Activated naive CD4-positive, alpha-beta T cell treated with Interleukin-2 at 50 U/mL for 16 hours (primary cell): ENCODE measurements around the gene CDC42EP3.
A peak's percentile ranks its signal among the peaks of the same experiment; 100 is the strongest.

Source experiments
- DNase-seq: peaks from one replicate; pipeline ENCODE4 v3.0.0-alpha.2; 2020

Gene CDC42EP3

DNA sequence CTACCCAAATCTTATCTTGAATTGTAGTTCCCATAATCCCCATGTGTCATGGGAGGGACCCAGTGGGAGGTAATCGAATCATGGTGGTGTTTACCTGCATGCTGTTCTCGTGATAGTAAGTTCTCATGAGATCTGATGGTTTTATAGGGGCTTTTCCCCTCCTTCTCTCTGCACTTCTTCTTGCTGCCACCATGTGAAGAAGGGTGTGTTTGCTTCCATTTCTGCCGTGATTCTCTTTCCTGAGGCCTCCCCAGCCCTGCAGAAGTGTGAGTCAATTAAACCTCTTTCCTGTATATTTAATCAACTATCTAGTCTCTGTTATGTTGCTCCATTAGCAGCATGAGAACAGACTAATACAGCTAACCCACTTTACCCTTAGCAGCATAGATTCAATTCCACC lies 37.6 kb downstream of the CDC42EP3 start:
- no peak for DNase-seq

DNA sequence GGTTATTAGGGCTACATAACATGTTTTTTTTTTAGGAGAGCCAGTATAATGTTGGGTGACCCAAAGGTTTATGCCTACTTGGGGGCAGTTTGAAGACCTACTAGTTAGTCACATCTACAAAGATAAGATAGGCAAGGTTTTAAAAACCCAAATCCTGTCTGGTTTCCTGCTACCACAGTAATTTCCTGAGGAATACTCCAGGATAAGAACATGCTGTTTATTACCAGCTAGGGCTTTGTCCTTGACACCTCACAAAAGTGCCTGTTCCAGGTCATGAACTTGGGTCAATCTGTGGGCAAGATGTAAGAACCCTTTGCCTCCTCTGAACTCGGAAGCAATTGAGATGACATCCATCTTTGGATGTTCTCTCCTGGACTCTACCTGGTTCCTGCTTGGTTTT lies 38.2 kb downstream of the CDC42EP3 start:
- DNase-seq, result no peak

DNA sequence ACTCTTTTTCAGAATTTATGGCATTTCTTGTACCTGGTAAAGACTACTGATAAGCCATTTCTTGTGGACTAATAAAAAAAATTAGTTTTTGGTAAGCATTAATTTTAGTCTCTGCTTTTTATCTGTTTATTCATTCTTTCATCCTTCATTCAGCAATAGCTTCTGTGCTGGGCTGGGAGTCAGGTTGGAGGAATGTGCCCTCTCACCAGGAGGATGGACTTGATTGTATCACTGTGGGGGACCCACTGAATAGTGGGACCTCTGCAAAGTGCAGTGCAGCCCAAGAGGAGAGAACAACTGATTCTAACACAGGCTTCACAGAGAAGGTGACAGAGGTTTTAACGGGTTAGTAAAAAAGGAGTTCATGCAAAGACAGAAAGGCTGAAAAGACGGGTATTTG lies 39.1 kb downstream of the CDC42EP3 start:
- no peak for DNase-seq

DNA sequence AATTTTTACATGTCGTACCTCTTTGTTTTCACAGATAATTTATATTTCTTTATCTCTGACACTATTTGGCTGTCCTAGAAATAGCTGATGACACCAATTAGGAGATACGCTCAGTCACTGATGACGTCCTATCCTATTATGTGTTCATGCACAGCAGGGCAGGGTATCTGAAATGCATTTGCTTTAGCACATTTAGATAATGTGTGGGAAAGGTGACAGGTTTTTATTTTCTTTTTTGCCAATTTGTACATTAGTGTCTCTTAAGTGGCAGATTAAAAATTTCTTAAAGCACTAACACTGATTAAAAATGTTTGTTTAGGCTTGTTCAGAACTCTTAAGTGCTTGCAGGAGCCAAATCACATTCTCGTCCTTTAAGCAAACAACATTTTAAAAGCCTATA lies 39.7 kb downstream of the CDC42EP3 start:
- no peak for DNase-seq

GRCh38 chr2:37631292-37631691 lies 40.1 kb downstream of the CDC42EP3 start:
- no peak for DNase-seq

- DNase-seq, result no peak
Observed at GRCh38 chr2:37630776-37631175, 40.7 kb downstream of the CDC42EP3 start.

DNA sequence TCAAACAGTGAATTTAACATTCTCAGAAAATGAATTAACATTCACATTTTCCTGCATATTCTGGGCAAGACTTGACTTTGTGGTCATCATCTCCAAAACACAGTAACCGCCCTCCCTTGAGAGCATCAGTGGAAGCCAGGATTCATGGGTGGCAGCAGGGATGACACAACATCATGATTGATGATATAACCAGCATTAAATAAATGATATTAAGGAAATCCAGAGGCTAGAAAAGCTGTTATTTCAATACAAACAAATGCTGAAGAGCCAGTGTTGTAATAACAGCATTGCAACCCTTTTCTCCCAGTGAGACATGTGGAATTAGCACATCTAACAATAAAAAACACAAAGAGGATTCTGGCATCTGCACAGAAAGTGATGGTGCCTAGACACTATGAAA lies 41.1 kb downstream of the CDC42EP3 start:
- DNase-seq, result no peak

DNA sequence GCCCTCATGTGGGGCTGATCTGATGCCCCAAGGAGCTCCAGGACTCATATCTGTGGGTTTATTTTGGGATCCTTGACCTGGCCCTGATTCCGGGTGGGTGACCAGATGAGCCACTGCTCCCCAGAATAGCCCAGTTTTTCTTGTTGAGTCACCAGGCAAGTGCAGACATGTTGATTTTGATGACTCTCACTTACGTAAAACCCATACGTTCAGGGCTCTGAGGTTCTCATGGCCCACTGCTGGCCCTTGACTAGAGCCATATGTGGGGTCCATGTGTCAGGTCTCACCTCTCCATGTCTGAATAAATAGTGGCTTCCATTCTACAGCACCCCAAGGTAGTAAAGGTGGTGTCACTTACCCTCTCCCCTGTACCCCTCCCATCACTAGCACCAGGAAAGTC lies 41.9 kb downstream of the CDC42EP3 start:
- no peak for DNase-seq

DNA sequence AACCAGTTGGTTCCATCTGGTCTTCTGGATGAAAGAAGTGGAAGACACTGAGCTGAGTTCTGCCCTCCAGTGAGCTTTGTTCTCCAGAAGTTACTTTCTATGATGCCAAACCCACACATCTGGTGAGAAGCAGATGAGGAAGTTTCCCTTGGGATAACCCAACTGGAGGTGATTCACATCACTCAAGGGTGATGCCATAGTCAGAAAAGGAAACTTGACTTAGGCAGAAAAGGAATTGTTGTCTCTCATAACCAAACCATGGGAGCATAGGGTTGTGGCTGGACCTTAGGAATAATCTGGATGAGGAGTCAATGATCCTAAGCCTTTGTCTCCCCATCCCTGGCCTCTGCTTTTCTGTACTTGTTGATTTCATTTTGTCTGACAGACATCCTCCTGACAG lies 43.7 kb downstream of the CDC42EP3 start:
- DNase-seq, result no peak

- DNase-seq, result peak; percentile 65
Observed at GRCh38 chr2:37625796-37626571, 45.5 kb downstream of the CDC42EP3 start.

- no peak for DNase-seq
Observed at GRCh38 chr2:37625156-37625555, 46.3 kb downstream of the CDC42EP3 start.

DNA sequence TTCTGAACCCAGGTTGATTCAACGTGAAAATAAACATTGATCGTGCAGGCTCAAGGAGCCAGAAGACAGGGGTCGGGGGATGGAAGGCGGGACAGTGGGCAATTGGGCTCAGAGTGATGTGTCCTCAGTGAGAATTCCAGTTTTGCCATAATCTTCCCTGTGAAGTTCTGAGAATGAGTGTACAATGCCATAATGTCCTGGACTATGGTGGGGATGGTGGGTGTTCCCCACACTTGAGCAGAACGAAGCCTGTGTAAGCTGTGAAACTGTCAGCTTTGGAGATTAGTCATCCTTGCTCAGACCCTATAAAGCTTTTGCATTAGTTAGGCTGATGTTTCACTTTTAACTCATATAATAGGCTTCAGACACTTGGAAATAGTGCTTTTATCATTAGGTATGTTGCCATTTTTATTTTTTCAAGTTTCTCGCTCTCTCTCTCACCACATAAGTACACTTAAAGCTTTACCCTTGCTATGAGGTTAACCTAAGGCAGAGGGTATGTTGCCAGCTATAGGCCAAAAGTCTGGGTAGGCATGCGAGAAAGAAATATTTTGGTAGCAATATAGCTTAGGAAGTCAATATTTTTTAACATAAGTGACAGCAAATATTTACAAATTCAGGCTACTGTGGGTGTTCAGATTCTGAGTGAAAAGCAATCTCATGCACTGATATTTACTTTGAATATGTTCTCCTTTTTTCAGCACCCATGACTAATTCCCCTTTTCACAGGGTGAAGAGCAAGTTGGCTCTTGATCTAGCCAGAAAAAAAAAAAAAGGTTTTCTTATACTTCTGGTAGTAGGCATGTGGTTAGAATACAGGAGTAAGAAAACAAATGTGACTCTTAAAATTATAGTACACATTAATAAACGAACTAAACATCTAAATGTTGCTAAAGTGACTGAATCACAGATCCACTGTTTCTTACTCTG lies 47.2 kb downstream of the CDC42EP3 start:
- peak; percentile 41 for DNase-seq

DNA sequence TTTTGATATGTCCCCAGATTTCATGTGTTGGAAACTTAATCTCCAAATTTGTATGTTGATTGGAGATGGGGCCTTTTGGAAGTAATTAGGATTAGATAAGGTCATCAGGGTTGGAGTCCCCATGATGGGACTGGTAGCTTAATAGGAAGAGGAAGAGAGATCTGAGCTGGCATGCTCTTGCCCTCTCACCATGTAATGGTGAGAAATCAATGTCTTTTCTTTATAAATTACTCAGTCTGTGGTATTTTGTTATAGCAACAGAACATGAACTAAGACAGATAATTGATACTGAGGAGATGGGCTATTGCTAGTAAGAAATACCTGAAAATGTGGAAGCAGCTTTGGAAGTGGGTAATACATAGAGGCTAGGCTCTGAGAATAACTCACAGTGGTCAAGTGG lies 48.0 kb downstream of the CDC42EP3 start:
- DNase-seq, result no peak

DNA sequence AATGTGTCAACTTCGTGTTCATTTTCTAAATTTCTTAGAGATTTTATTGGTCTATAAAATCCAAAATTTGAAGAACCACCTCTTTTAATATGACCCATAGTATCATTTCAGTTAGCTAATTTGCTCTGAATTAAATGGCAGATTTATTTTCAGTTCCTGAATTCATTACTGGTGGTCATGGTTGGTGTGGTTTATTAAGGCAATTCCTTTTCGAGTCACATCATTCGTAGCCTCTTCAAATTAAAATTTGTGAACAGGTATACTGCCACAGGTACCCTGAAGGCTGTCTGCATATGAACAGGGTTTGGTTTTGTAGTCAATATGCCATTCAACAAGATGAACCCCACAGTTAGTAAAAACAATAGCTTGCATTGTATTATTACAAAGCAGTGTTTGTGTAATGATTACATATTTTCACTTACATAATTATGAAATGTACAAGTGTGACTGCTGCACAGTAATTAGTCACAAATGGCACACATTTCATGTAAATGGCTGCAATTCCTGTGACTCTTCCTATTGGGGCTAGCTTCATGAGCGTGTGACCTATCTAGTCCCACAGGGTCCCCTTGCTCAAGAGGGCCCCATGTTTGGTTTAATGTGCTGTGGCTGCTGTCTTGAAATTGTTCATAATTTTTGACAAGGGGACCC lies 48.9 kb downstream of the CDC42EP3 start:
- no peak for DNase-seq

DNA sequence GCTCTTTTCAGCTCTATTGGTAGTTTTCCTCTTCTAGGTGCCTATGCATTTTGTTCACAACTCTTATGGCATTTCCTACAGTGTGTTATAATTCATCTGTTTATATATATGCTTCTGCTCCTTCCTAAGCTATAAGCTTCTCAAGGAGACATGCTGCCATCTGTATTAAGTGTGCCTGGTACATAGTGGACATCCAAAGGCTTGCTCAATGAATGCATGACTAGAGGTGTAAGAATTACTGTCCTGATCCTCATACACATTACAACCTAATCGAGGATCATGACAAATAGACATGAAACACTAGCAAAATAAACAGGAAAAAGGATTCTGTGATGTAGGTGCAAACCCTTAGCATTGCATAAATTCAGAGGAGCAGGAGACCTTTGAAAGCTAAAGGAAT lies 50.2 kb downstream of the CDC42EP3 start:
- DNase-seq, result no peak

DNA sequence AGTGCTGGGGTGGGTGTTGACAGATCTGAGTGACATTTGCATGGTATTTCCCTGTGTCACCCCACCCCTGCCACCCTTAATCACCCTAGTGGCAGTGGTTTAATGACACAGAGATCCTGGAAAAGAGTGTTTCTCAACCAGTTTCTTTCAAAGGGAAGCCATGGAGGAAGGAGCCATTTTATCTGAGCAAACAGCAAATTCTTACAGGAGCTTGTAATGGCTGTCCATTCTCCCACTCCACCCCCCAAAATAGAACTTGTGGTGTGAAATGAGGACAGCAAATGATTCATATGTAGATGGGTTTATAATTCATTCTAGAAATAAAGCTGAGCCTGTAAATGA lies 51.5 kb downstream of the CDC42EP3 start:
- no peak for DNase-seq

DNA sequence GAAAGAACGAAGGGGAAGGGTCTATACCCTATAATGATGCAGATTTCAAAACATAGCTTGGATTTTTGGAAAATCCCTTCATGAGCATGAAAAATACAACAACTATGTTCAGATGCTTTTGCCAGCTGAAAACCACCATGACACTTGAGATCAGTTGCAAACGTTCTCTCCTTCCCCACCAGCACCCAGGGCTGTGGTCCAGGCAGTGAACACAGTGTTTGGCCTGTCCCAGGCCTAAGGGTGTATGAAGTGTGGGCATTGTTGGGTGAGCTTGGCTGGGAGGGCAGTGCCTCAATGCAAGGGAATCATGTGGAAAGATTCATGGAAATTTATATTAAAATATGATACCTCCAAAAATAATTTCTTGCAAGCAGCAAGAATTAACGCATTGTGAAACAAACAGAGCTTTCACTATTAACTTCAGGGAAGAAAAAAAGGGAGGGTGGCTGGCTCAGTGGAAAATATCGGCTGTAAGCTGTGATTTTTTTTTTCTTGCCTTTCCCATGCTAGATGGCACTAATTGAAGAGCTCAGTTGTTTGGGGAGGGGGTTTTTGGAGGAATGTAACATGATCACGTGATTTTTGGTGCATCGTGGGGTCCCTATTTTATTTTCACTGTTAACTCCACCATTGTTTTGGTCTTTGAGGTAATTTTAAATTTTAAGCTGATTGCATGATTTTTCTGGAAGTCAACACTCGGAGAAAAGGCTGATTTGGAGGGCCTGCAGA lies 52.0 kb downstream of the CDC42EP3 start:
- no peak for DNase-seq

DNA sequence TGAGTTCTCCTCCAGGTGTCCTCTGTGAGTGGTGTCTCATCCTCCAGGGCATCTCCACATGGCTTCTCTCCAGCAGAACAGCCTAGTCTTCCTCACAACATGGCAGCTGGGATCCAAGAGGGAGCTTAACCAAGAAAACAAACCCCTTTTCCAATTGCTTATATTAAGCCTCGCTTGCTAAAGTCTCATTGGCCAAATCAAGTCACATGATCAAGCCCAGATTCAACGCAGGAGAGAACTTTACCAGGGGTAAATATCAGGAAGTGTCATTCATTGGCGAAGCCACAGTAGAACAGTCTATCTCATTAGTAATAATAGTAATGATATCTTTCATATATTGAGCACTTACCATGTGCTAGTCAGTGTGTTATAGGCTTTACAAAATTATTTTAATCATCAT lies 53.1 kb downstream of the CDC42EP3 start:
- no peak for DNase-seq

- DNase-seq, result no peak
Observed at GRCh38 chr2:37617119-37617892, 54.1 kb downstream of the CDC42EP3 start.

DNA sequence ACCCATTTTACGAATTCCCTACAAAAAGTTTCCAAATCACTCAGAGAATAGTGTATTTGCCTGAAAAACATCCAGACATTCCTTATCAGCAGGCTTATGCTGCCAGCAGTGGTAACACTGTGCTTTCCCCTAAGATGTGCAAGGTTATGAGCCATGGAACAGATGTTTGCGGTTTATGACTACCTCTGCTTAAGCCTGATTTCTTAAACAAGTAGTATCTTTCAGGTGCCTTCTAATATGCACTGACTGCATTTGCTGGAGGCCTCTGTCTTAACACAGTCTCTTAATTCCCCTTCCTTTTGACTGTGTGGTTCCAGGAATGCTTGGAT lies 54.8 kb downstream of the CDC42EP3 start:
- no peak for DNase-seq

- peak; percentile 53 for DNase-seq
Observed at GRCh38 chr2:37615804-37616676, 55.4 kb downstream of the CDC42EP3 start.
